IPS DF 6.9 (cell line): Measurements from ENCODE around the gene TRAPPC13.

Experiments
- DNase-seq: peaks from one replicate; pipeline ENCODE4 v3.0.0-alpha.2; 2013; ENCODE audit warnings: low read depth, low spot score
- H3K27ac ChIP-seq: one replicate; pipeline ENCODE4 v1.5.1; 2013; ENCODE audit warnings: low read length, control low read depth
- H3K27me3 ChIP-seq: 2 replicates; pipeline ENCODE4 v1.6.1; 2013; ENCODE audit warnings: mild to moderate bottlenecking, low read length; ENCODE audit not compliant: control insufficient read depth, insufficient read depth
- H3K36me3 ChIP-seq: 2 replicates; pipeline ENCODE4 v1.6.1; 2013; ENCODE audit warnings: low read length; ENCODE audit not compliant: control insufficient read depth, insufficient read depth
- H3K4me1 ChIP-seq: 2 replicates; pipeline ENCODE4 v1.6.1; 2013; ENCODE audit warnings: low read length; ENCODE audit not compliant: control insufficient read depth, insufficient read depth
- H3K4me3 ChIP-seq: 2 replicates; pipeline ENCODE4 v1.5.1; 2013; ENCODE audit warnings: mild to moderate bottlenecking, low read length
- H3K9me3 ChIP-seq: 2 replicates; pipeline ENCODE4 v1.6.1; 2013; ENCODE audit warnings: low read length, inconsistent platforms; ENCODE audit not compliant: control insufficient read depth, insufficient read depth
- WGBS: extraction: QIAGEN DNeasy Blood & Tissue Kit; methylation state at CpG from one replicate; pipeline ENCODE4 v1.1.7; 2013; ENCODE audit warnings: mixed read lengths, missing lambda C conversion rate; ENCODE audit not compliant: insufficient read length, insufficient coverage; 5-methylcytosine and 5-hydroxymethylcytosine counted together

Gene TRAPPC13

GRCh38 chr5:65625743-65626142 is 916 bp downstream of the TRAPPC13 start:
- WGBS: no CpG with 5 or more reads among the region's 6 CpGs
- no peak overlapping the region; the same call in 1 of the 2 replicates for H3K4me3 ChIP-seq
- H3K27ac ChIP-seq: no peak overlapping the region
- no peak for DNase-seq
- no peaks in the 10 kb centered on the region for H3K4me1 ChIP-seq
- no peaks in the 10 kb centered on the region; the same call in 1 of the 2 replicates for H3K36me3 ChIP-seq
- H3K27me3 ChIP-seq: no peaks in the 10 kb centered on the region
- H3K9me3 ChIP-seq: no peaks in the 10 kb centered on the region

- Histone ChIP-seq H3K27me3 (no peaks in the 10 kb centered on the region), H3K27ac (no peak overlapping the region), H3K4me1 (no peaks in the 10 kb centered on the region), H3K9me3 (no peaks in the 10 kb centered on the region), H3K4me3 (no peak overlapping the region), H3K36me3 (no peaks in the 10 kb centered on the region; the same call in 1 of the 2 replicates)
- DNase-seq: no peak
These were observed 6.2 kb downstream of the TRAPPC13 start for GRCh38 chr5:65630981-65631380.

- H3K27me3 ChIP-seq: no peaks in the 10 kb centered on the region
- no peak for DNase-seq
- H3K4me1 ChIP-seq: no peaks in the 10 kb centered on the region
- H3K9me3 ChIP-seq: no peaks in the 10 kb centered on the region
- no peaks in the 10 kb centered on the region for H3K36me3 ChIP-seq
- no peak overlapping the region for H3K4me3 ChIP-seq
- WGBS: no CpG with 5 or more reads among the region's 4 CpGs
- no peak overlapping the region for H3K27ac ChIP-seq
These were observed 15.4 kb downstream of the TRAPPC13 start for GRCh38 chr5:65640240-65640639.

GRCh38 chr5:65646938-65647337 is 22.1 kb downstream of the TRAPPC13 start:
- Histone ChIP-seq H3K4me1 (no peaks in the 10 kb centered on the region), H3K4me3 (no peak overlapping the region), H3K27me3 (no peaks in the 10 kb centered on the region), H3K36me3 (no peaks in the 10 kb centered on the region), H3K27ac (no peak overlapping the region), H3K9me3 (no peaks in the 10 kb centered on the region)
- no CpG with 5 or more reads among the region's 2 CpGs for WGBS
- no peak for DNase-seq

- Histone ChIP-seq H3K27ac (no peak overlapping the region), H3K4me3 (no peak overlapping the region), H3K36me3 (no peaks in the 10 kb centered on the region)
These were observed 23.1 kb downstream of the TRAPPC13 start for GRCh38 chr5:65647941-65648340.

GRCh38 chr5:65651144-65651543 is 26.3 kb downstream of the TRAPPC13 start:
- H3K4me3 ChIP-seq: no peak overlapping the region
- no peak for DNase-seq
- no peaks in the 10 kb centered on the region for H3K9me3 ChIP-seq
- no peaks in the 10 kb centered on the region for H3K36me3 ChIP-seq
- WGBS: no CpG with 5 or more reads among the region's 5 CpGs
- H3K27me3 ChIP-seq: no peaks in the 10 kb centered on the region
- H3K27ac ChIP-seq: no peak overlapping the region
- no peaks in the 10 kb centered on the region for H3K4me1 ChIP-seq

More at GRCh38 chr5:65647941-65648340, 23.1 kb downstream of the TRAPPC13 start:
- no peak for DNase-seq
- H3K27me3 ChIP-seq: no peaks in the 10 kb centered on the region
- no peaks in the 10 kb centered on the region for H3K4me1 ChIP-seq
- no peaks in the 10 kb centered on the region for H3K9me3 ChIP-seq

GRCh38 chr5:65654713-65655112 is 29.9 kb downstream of the TRAPPC13 start:
- no peak for DNase-seq
- H3K36me3 ChIP-seq: no peaks in the 10 kb centered on the region
- WGBS: no CpG with 5 or more reads among the region's 2 CpGs
- H3K9me3 ChIP-seq: no peaks in the 10 kb centered on the region
- no peak overlapping the region for H3K4me3 ChIP-seq
- no peak overlapping the region for H3K27ac ChIP-seq
- H3K4me1 ChIP-seq: no peaks in the 10 kb centered on the region
- no peaks in the 10 kb centered on the region for H3K27me3 ChIP-seq

GRCh38 chr5:65663804-65664521 is 39.1 kb downstream of the TRAPPC13 start:
- Histone ChIP-seq H3K27me3 (no peaks in the 10 kb centered on the region), H3K4me1 (no peaks in the 10 kb centered on the region), H3K4me3 (no peak overlapping the region), H3K9me3 (no peaks in the 10 kb centered on the region), H3K27ac (no peak overlapping the region), H3K36me3 (no peaks in the 10 kb centered on the region)
- WGBS: no CpG with 5 or more reads among the region's 1 CpG
- DNase-seq: peak; percentile 16

- H3K9me3 ChIP-seq: no peaks in the 10 kb centered on the region
- H3K36me3 ChIP-seq: no peaks in the 10 kb centered on the region; the same call in 1 of the 2 replicates
- DNase-seq: no peak
- no peak overlapping the region for H3K27ac ChIP-seq
- H3K27me3 ChIP-seq: no peaks in the 10 kb centered on the region
- 100% methylated on average over 1 of the region's 7 CpGs for WGBS
- no peak overlapping the region for H3K4me3 ChIP-seq
- no peaks in the 10 kb centered on the region for H3K4me1 ChIP-seq
These were observed 43.9 kb downstream of the TRAPPC13 start for GRCh38 chr5:65668696-65669095.

GRCh38 chr5:65672796-65673195 is 48.0 kb downstream of the TRAPPC13 start:
- DNase-seq: no peak
- WGBS: no CpG with 5 or more reads among the region's 1 CpG
- Histone ChIP-seq H3K4me3 (no peak overlapping the region), H3K9me3 (no peaks in the 10 kb centered on the region), H3K4me1 (no peaks in the 10 kb centered on the region), H3K27ac (no peak overlapping the region), H3K36me3 (no peaks in the 10 kb centered on the region; the same call in 1 of the 2 replicates), H3K27me3 (no peaks in the 10 kb centered on the region)

- H3K27me3 ChIP-seq: no peaks in the 10 kb centered on the region
- no peak for DNase-seq
- no peak overlapping the region for H3K4me3 ChIP-seq
- H3K4me1 ChIP-seq: no peaks in the 10 kb centered on the region
- H3K9me3 ChIP-seq: no peaks in the 10 kb centered on the region
- H3K36me3 ChIP-seq: no peaks in the 10 kb centered on the region; the same call in 1 of the 2 replicates
- H3K27ac ChIP-seq: no peak overlapping the region
These were observed 49.9 kb downstream of the TRAPPC13 start for GRCh38 chr5:65674749-65675148.
